ENCODE measurements around the gene ASPSCR1.

The ASPSCR1 gene

DNA sequence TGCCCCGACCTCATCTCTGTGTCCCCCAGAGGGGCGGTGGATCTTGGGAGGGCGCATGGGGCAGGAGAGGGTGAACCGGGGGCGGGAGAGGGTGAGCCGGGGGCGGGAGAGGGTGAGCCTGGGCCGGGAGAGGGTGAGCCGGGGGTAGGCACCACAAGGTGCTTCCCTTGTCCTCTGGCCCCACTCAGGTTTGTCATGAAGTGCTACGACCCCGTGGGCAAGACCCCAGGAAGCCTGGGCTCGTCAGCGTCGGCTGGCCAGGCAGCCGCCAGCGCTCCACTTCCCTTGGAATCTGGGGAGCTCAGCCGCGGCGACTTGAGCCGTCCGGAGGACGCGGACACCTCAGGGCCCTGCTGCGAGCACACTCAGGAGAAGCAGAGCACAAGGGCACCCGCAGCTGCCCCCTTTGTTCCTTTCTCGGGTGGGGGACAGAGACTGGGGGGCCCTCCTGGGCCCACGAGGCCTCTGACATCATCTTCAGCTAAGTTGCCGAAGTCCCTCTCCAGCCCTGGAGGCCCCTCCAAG, 18.9 kb downstream of the ASPSCR1 start:
- no peak for DNase-seq (ENCODE audit: extremely low spot score, insufficient read length, low read depth)
- FAIRE-seq: no peak

DNA sequence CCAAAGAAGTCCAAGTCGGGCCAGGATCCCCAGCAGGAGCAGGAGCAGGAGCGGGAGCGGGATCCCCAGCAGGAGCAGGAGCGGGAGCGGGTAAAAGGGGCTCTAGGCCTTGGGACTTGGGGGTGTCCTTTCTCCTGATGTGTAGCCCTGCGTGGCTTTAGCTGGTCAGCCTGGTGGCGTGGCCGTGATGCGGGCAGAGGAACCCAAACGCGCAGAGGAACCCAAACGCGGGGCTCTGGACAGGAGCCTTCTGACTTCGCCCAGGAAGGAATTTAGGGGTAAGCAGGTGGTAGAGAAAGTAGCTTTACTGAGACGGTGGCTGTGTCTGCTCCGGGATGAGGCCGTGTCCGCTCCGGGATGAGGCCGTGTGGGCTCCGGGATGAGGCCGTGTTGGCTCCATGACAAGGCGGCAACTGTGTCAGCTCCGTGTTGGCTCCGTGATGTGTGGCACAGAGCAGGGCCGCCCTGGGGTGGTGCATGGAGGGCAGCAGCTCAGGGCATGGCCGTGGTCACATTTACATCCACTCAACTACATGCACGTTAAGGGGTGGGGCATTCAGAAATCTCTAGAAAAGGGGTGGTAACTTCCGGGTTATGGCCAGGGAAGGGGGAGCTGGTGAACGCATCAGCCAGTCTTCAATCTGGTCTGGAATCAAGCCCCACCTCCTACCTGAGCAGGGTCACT, 19.5 kb downstream of the ASPSCR1 start:
- FAIRE-seq: no peak
- no peak for DNase-seq (ENCODE audit: extremely low spot score, insufficient read length, low read depth)

GRCh38 chr17:81998212-81998611, 20.8 kb downstream of the ASPSCR1 start:
- DNase-seq (ENCODE audit: extremely low spot score, insufficient read length, low read depth): no peak
- no peak for FAIRE-seq

GRCh38 chr17:81998691-81999438, 21.4 kb downstream of the ASPSCR1 start:
- no peak for FAIRE-seq
- no peak for DNase-seq (ENCODE audit: extremely low spot score, insufficient read length, low read depth)

GRCh38 chr17:81999587-81999975, 22.2 kb downstream of the ASPSCR1 start:
- DNase-seq (ENCODE audit: extremely low spot score, insufficient read length, low read depth) (no peak), FAIRE-seq (no peak)

DNA sequence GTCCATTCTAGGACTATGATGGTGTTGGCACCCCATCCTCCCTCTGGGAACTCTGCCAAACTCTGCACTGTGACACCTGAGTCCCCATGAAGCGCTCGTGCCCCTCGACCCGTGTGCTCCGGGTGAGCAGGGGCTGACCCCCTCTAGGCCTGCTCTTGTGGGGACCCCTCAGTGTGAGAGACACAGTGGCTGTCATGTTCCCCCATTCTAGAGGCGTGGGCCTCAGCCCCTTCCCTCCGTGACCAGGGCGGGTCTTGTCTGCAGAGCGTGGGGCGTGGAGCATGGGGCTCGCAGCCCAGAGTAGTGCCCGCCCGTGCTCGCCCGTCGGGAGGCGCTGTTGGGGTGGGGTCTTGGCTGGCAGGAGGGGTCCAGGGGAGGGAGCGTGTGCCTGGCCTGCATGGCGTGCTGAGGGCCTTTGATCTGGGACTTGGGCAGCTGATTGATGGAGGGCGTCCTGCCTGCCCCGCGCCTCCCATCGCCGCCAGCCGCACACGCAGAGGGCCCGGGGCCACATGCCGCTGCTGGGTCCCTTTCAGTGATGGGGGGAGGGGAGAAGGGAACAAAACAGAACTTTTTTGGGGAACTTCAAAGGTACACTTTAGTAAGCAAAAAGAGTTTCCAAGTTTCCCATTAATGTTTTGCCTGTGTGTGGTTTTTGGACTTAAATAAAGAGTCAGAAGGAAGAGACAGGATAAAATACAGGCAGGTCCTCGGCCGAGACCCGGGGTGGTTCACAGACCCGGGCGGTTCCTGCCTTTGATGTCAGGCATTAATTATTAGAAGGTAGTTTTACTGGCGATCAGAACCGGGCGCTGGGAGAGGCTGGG, 22.8 kb downstream of the ASPSCR1 start:
- FAIRE-seq: no peak
- DNase-seq (ENCODE audit: extremely low spot score, insufficient read length, low read depth): no peak

GRCh38 chr17:82000803-82001570, 23.6 kb downstream of the ASPSCR1 start:
- FAIRE-seq (no peak), DNase-seq (ENCODE audit: extremely low spot score, insufficient read length, low read depth) (no peak)

DNA sequence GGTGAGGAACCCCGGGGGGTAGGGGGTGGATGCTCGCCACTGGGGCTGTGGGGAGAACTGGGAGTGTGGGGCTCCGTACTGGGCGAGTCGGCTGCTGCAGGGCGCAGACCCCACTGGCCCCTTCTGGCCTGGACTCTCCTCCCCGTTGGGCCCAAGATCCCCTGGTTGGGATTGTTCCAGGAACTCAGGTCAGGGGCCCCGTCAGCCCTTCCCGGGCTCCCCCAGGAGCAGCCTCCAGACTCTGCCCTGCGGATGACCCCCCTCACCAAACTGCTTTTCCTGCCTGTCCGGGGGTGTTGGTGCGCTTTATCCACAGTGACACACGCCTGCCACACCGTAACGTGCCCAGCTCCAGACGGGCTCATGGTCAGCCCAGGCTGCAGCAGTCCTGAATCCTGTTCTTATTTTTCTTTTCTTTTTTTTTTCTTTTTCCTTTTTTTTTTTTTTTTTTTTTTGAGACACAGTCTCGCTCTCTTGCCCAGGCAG, 24.2 kb downstream of the ASPSCR1 start:
- DNase-seq (ENCODE audit: extremely low spot score, insufficient read length, low read depth) (no peak), FAIRE-seq (no peak)

- FAIRE-seq: no peak
- DNase-seq (ENCODE audit: extremely low spot score, insufficient read length, low read depth): no peak
Observed at GRCh38 chr17:82003411-82004381, 26.3 kb downstream of the ASPSCR1 start.

DNA sequence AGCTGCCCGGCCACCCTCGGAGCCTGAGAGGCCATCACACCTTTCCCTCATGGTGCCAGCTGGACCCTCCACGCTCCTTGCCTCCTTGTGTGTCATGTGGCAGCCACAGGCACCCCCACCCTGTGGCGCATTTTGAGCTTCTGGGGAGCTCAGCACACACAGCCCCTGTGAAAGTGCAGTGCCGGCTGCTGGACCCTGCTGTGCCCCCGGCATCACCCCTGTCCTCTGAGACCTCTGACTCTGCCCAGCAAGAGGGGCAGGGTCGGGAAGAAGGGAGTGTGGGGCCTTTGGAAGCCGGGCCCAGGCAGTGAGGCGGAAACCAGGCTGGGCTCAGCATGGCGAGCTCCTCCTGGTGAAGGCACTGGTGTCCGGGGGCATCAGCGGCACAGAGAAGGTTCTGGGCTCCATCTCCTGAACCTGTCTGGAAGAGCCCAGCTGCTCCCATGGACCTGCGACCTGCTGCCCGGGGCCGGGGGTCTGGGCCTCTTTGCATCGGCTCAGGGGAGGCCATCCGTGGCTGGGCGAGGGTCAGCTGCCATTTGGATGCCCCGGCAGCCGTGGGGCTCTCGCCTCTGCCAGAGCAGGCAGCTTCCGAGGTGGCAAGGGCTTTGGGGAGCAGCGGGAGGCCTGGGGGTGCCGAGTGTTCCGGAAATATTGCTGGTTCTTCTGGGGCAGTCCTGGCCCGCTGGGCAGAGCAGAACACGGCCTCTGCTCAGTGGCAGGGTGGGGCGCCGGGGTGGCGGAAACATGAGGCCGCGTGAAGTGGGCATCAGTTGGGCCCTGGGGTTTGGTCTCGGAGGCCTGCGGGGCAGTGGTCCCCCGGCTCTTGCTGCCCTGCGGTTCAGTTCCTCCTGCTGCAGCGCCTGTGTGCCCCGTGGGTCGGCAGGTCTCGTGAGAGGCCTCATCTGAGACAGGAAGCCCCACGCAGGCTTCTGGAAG, 27.4 kb downstream of the ASPSCR1 start:
- no peak for FAIRE-seq

DNA sequence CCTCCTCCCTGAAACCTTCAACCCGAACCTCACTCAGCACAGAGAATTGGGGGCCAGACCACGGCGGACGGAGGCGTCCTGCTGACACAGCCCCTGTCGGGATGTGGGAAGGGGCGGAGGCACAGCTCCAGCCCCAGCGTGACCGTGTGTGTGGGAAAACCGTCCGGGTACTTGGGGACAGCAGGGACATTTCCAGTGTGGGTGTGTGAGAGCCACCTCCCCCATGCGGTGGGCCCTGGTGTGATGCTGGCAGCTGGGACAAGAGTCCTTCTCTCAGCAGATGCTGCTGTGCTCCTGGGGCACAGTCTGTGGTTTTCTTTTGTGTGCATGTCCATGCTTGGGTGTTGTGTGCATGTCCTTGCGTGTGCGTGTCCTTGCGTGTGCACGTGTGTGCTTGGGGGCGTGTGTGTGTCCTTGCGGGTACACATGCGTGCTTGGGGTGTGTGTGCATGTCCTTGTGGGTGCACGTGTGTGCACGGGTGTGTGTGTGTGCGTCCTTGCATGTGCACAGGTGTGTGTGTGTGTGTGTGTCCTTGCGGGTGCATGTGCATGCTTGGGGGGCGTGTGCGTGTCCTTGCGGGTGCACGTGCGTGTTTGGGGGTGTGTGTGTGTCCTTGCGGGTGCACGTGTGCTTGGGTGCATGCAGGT, 28.4 kb downstream of the ASPSCR1 start:
- DNase-seq (ENCODE audit: extremely low spot score, insufficient read length, low read depth) (no peak), FAIRE-seq (no peak)

More for the DNA sequence above, 27.4 kb downstream of the ASPSCR1 start:
- DNase-seq (ENCODE audit: extremely low spot score, insufficient read length, low read depth): no peak

GRCh38 chr17:82006468-82007227, 29.2 kb downstream of the ASPSCR1 start:
- no peak for FAIRE-seq
- DNase-seq (ENCODE audit: extremely low spot score, insufficient read length, low read depth): no peak

DNA sequence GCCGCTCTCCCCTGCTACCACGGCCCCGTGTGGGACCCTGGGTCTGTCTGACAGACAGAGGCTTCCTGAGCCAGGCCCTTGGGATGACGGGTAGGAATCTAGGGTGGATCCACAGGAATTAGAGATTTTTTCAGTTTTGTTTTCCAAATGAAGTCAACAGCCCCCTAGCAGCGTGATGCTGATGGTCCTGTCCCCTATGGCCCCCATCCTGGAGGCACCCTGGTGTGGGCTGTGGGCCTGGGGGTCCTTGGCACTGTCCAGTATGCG, 29.7 kb downstream of the ASPSCR1 start:
- DNase-seq (ENCODE audit: extremely low spot score, insufficient read length, low read depth) (no peak), FAIRE-seq (no peak)

GRCh38 chr17:82007495-82008257, 30.2 kb downstream of the ASPSCR1 start:
- no peak for DNase-seq (ENCODE audit: extremely low spot score, insufficient read length, low read depth)
- no peak for FAIRE-seq

DNA sequence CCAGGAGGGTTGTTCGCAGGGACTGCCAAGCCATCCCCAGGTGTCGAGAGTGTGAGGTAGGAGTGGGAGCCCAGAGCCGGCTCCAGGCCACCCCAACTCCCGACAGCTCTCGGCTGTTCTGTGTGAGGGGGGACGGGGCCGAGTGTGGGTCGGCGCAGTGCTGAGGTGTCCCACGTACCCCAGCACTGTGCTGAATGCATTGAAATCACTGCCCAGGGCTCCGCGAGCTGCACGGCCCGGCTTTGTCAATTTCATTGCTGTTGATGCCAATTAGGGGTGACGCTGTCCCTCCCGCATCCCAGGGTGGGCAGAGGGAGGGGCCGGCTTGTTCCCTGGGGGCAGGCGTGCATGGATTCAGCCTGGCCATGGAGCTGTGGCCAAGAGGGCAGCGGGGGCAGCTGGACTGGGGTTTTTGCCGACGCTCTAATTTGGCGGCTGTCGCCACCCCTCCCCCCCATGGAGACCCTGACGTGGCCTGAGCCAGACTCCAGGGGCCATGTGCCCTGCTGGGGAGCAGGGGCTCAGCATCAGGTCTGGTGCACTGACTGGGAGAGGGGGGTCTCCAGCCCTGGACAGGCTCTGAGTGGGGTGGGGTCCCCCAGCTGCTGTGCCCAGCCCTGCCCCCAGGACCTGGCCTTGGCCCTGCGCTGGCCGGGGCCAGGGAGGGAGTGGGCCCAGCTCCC, 31.0 kb downstream of the ASPSCR1 start:
- DNase-seq (ENCODE audit: extremely low spot score, insufficient read length, low read depth) (no peak), FAIRE-seq (no peak)

Measured in GM18507 (cell line).